BE2C (cell line): ENCODE results near the gene PSME3IP1.

Experiments used
- DNase-seq: peaks from one replicate; pipeline ENCODE4 v3.0.0-alpha.2; 2020
- H3K27me3 ChIP-seq: fragments of 250-450 bp; sonication (Bioruptor Pico); 2 replicates; pipeline ENCODE4 v1.5.1; 2020; ENCODE audit warnings: mild to moderate bottlenecking
- H3K36me3 ChIP-seq: fragments of 250-450 bp; sonication (Bioruptor Pico); 2 replicates; pipeline ENCODE4 v1.5.1; 2020; ENCODE audit warnings: mild to moderate bottlenecking
- H3K4me1 ChIP-seq: fragments of 250-450 bp; sonication (Bioruptor Pico); 2 replicates; pipeline ENCODE4 v1.5.1; 2020
- H3K4me3 ChIP-seq: 2 replicates; pipeline ENCODE4 v1.5.1; 2011; ENCODE audit warnings: low read depth, low read length
- H3K9me3 ChIP-seq: fragments of 250-450 bp; sonication (Bioruptor Pico); 2 replicates; pipeline ENCODE4 v1.5.1; 2020
- CTCF ChIP-seq: IDR thresholded peaks from 2 replicates; pipeline ENCODE4 v1.5.1; 2012; ENCODE audit warnings: mild to moderate bottlenecking, low read depth, low read length

The PSME3IP1 gene

GRCh38 chr16:57140931-57141668 lies 44.7 kb downstream of the PSME3IP1 start:
- no peaks in the 10 kb centered on the region for H3K4me1 ChIP-seq
- H3K9me3 ChIP-seq: no peaks in the 10 kb centered on the region
- DNase-seq: no peak
- H3K36me3 ChIP-seq: no peaks in the 10 kb centered on the region
- no peak for TF ChIP-seq CTCF
- H3K27me3 ChIP-seq: no peaks in the 10 kb centered on the region
- no peak overlapping the region for H3K4me3 ChIP-seq

GRCh38 chr16:57138281-57138935 lies 47.4 kb downstream of the PSME3IP1 start:
- H3K9me3 ChIP-seq: no peaks in the 10 kb centered on the region
- no peaks in the 10 kb centered on the region for H3K4me1 ChIP-seq
- H3K4me3 ChIP-seq: no peak overlapping the region
- H3K27me3 ChIP-seq: no peaks in the 10 kb centered on the region
- no peaks in the 10 kb centered on the region for H3K36me3 ChIP-seq
- TF ChIP-seq CTCF: no peak
- DNase-seq: no peak

- Histone ChIP-seq H3K36me3 (no peaks in the 10 kb centered on the region), H3K4me3 (no peak overlapping the region), H3K4me1 (no peaks in the 10 kb centered on the region), H3K9me3 (no peaks in the 10 kb centered on the region), H3K27me3 (no peaks in the 10 kb centered on the region)
- DNase-seq: no peak
- TF ChIP-seq CTCF: no peak
Measured at GRCh38 chr16:57137566-57138273, 48.1 kb downstream of the PSME3IP1 start.

GRCh38 chr16:57137043-57137442 lies 48.8 kb downstream of the PSME3IP1 start:
- H3K4me1 ChIP-seq: no peaks in the 10 kb centered on the region
- H3K27me3 ChIP-seq: no peaks in the 10 kb centered on the region
- H3K9me3 ChIP-seq: no peaks in the 10 kb centered on the region
- no peaks in the 10 kb centered on the region for H3K36me3 ChIP-seq
- no peak for DNase-seq
- H3K4me3 ChIP-seq: no peak overlapping the region
- no peak for TF ChIP-seq CTCF

GRCh38 chr16:57134982-57135381 lies 50.9 kb downstream of the PSME3IP1 start:
- no peaks in the 10 kb centered on the region for H3K27me3 ChIP-seq
- H3K4me1 ChIP-seq: no peaks in the 10 kb centered on the region
- H3K9me3 ChIP-seq: no peaks in the 10 kb centered on the region
- no peak for TF ChIP-seq CTCF
- no peaks in the 10 kb centered on the region for H3K36me3 ChIP-seq
- DNase-seq: no peak
- H3K4me3 ChIP-seq: no peak overlapping the region
